AG08396 (cell line): ENCODE data around the gene SEL1L2.

Experiments used
- DNase-seq: peaks from one replicate; pipeline ENCODE4 v3.0.0; 2012; ENCODE audit warnings: low spot score, mixed read lengths

Gene SEL1L2

DNA sequence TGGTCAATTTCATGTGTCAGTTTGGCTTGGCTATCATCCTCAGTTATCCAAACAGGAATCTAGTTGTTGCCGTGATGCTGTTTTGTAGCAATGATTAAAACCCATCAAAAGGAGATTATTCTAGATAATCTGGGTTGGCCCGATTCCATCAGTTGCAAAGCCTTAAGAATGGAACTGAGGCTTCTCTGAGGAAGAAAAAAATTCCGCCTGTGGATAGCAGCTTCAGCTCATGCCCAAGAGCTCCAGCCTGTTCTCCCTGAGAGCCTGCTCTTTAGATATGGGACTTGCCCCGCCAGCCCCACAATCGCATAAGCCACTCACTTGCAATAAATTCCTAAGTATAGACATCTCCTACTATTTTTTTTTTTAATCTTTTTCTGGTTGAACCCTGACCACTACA is 61.5 kb downstream of the SEL1L2 start:
- DNase-seq: no peak

GRCh38 chr20:13927171-13927570 is 63.2 kb downstream of the SEL1L2 start:
- DNase-seq: no peak

- DNase-seq: no peak
These were observed 68.2 kb downstream of the SEL1L2 start for GRCh38 chr20:13922241-13922640.

DNA sequence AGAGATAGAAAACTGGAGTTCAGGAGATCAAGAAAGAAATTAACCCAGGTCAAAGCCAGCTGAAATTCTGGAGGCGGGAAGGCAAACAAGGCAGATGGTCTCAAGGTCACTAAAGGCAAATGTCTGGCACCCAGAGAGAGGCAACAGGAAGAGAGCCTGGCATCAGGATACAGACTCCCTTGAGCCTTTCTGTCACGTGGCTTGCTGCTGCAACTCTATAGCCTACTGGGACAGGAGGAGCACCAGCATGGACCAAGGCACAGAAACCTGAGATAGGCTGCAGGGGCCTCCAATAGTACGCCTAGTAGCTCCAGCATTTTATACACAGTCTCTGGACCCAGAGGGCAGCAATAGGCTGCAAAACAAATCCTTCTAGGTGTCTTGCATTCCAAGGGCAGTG is 75.1 kb downstream of the SEL1L2 start:
- no peak for DNase-seq

GRCh38 chr20:13913572-13913971 is 76.8 kb downstream of the SEL1L2 start:
- no peak for DNase-seq

DNA sequence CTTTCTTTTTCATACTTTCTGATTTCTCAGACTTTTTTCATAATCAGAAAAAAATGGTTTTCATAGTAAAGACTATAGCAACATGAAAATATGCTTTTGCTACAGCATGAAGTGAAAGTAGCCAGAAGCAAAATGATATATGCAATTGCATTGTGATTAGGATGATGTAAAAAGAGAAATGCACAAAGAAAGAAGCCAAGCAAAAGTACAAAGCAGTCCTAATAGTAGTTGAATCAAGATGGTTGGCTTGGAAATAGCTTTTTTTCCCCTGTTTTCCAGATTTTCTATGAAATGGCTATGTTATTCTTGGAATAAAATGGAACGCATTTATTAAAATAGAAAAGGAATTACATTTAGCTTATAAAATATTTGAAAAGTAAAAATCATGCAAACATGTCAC is 77.3 kb downstream of the SEL1L2 start:
- no peak for DNase-seq

DNA sequence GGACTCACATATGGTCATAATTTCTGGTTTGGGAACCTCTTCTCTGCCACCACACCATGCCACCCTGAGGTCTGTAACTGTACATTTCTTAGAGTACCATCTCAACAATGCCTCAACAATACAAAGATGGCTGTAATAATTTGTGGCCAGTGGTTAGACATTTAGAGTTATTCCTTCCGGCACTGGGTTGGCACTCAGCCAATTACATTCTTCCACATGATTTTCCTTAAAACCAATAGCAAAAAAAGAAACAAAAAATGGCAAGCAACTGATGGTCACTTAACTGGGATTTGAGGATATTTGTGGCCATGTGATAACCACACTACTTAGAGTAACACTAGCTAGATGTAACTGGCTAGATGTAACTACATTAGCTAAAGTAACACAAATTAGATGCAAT is 79.9 kb downstream of the SEL1L2 start:
- no peak for DNase-seq

GRCh38 chr20:13909067-13909466 is 81.3 kb downstream of the SEL1L2 start:
- no peak for DNase-seq

DNA sequence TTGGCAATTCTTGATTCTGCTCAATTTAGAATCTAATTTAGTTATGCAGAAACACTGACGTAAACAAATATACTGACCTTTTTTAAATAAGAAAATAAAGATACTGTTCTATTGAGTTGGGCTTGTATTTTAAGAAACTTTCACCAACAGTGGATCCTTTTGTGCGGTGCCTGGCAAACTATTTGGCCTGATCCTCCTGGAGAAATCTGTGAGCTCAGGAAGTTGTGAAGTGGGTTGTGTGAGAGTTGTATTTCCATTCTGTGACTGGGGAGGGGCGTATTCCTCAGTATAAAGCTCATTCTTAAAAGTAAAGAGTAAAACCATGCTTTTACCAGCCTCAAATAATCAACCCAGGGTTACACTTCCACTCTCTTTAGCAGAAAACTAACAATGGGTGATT is 85.6 kb downstream of the SEL1L2 start:
- no peak for DNase-seq

GRCh38 chr20:13900496-13900895 is 89.9 kb downstream of the SEL1L2 start:
- DNase-seq: no peak

- no peak for DNase-seq
These were observed 92.3 kb downstream of the SEL1L2 start for GRCh38 chr20:13898012-13898612.

DNA sequence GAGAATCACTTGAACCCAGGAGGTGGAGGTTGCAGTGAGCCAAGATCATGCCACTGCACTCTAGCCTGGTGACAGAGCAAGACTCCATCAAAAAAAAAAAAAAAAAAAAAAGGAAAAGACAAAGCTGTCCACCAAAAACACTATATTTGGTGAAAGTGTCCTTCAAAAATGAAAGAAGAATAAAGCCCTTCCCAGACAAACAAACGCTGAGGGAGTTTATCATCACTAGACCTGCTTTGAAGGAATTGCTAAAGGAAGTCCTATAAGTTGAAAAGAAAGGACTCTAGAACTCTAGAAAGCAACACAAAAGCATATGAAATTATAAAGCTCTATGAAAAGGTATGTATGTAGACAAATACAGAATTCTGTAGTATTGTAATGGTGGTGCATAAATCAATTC is 98.8 kb downstream of the SEL1L2 start:
- DNase-seq: no peak

DNA sequence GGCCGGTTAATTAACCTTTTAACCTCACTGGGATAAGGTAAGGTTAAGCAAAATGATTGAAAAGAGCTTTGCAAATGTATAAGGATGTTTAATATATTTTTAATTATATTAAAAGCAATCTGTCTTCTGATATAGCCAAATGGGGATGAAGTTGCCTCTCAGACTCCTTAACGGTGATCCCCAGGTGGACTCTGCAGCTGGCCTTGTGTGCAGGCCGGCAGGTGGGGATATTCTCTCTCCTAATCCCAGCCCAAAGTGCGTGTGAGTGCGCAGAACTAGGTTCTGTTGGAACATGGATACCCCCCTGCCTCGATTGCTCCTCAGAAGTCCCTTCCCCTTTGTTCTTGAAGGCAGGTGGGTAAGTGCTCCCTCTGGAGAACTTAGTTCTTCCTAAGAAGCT is 105.6 kb downstream of the SEL1L2 start:
- DNase-seq: no peak

DNA sequence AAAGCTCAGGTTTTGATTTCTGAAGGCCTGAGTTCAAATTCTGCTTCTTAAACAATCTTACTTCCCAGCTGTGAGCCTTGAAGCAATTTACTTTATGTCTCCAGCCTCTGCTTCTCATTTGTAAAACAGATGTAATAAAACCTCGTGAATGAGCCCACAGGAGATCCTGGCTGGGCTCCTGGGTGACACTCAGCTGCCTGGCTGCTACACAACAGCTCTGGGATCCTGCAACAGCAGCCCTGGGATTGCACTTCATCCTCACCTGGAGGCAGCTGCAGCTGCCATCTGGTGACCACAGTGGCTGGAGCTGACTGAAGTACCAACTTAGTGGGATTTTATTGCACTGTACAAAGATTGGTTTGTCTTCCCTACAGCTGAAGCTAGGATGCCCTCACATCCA is 107.0 kb downstream of the SEL1L2 start:
- no peak for DNase-seq

- DNase-seq: no peak
These were observed 111.8 kb downstream of the SEL1L2 start for GRCh38 chr20:13878566-13878965.

GRCh38 chr20:13877793-13878192 is 112.6 kb downstream of the SEL1L2 start:
- DNase-seq: no peak

DNA sequence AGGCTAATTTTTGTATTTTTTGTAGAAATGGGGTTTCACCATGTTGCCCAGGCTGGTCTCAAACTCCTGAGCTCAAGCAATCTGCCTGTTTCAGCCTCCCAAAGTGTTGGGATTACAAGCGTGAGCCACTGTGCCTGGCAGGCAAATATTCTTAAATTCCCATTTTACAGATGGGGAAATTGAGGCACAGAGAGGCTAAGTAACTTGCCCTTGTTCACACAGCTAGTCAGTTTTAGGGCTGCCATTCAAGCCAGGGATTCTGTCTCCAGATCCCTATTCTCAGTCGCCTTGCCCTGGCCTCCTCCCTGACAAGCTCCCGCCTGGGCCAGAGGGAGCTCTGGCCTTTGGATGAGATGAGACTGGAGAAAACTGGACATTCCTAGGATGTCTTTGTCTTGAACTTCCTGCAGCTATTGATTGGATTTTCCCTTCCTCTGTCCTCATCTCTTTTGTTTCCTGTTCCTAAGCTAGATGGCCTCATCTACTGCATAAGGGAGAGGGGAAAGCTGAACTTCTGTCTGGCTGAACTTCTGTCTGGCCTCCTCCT is 115.1 kb downstream of the SEL1L2 start:
- DNase-seq: no peak

GRCh38 chr20:13874394-13875157 is 115.8 kb downstream of the SEL1L2 start:
- no peak for DNase-seq

DNA sequence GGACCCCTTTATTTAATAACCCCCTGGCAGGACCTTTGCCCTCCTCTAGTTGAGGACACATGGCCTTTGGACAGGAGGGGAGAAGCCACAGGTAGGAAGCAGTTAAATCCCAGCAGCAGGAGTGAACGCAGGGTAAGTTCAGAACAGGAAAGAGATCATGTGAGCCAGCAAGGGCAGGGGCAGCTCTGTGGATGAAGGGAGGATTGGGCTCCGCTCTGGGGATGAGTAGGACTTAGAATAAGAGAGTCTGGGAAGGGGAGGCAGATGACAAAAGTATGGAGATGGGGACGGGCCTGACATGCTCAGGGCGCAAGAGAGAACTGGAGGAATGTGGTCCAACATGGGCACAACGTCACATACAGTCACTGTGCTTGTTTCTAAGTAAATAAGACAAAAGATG is 116.6 kb downstream of the SEL1L2 start:
- DNase-seq: no peak

- no peak for DNase-seq
These were observed 120.2 kb downstream of the SEL1L2 start for GRCh38 chr20:13870170-13870748.

GRCh38 chr20:13868331-13868730 is 122.1 kb downstream of the SEL1L2 start:
- peak; percentile 46 for DNase-seq

- peak; percentile 14 for DNase-seq
These were observed 124.5 kb downstream of the SEL1L2 start for GRCh38 chr20:13865791-13866351.

DNA sequence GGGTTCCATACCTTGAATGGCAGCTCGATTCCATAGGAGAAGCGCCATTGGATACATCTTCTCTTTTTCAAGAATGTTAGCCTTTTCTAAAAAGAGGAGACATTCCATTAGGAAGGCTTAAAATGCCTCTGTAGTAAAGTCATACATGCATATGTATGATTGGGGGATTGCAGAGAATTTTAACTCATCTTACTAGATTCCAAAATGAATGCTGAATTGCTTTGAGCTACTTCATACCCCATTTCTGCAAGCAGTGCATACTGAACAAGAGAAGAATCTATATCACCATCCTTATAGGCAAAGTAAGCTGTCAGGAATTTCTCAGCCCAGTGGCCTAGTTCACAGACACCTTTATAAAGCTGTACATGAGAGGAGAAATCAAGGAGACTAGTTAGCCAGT is 125.3 kb downstream of the SEL1L2 start:
- DNase-seq: no peak
